GM12892 (cell line): Measurements from ENCODE around the gene KIF6.

Experiments used
- DNase-seq: peaks from one replicate; pipeline ENCODE4 v3.0.0; 2011; ENCODE audit not compliant: insufficient read length
- FAIRE-seq: peaks from 2 replicates; lab custom pipeline; 2011; peaks lifted over from hg19 to GRCh38; lab: Jason Lieb, UNC
- POLR2A ChIP-seq: IDR thresholded peaks from 2 replicates; pipeline ENCODE4 v1.6.1; 2011; ENCODE audit warnings: low read depth, low read length, control low read depth
- POLR2AphosphoS5 ChIP-seq: IDR thresholded peaks from 2 replicates; pipeline ENCODE4 v1.6.1; 2011; ENCODE audit warnings: low read depth, low read length, control low read depth
- TAF1 ChIP-seq: IDR thresholded peaks from 2 replicates; pipeline ENCODE4 v1.6.1; 2011; ENCODE audit warnings: low read depth, mild to moderate bottlenecking, control low read depth, low read length, borderline replicate concordance

Gene KIF6

GRCh38 chr6:39654121-39654520 lies 71.1 kb downstream of the KIF6 start:
- no peak for FAIRE-seq
- TF ChIP-seq TAF1 (no peak), POLR2A (no peak), POLR2AphosphoS5 (no peak)
- DNase-seq: no peak

- DNase-seq: no peak
- TF ChIP-seq POLR2A (no peak), TAF1 (no peak), POLR2AphosphoS5 (no peak)
- FAIRE-seq: no peak
These were observed 71.6 kb downstream of the KIF6 start for GRCh38 chr6:39653612-39654011.

- TF ChIP-seq TAF1 (no peak), POLR2AphosphoS5 (no peak), POLR2A (no peak)
- DNase-seq: no peak
- FAIRE-seq: no peak
These were observed 75.2 kb downstream of the KIF6 start for GRCh38 chr6:39649996-39650395.

GRCh38 chr6:39646751-39647420 lies 78.3 kb downstream of the KIF6 start:
- DNase-seq (no peak), FAIRE-seq (no peak)
- TF ChIP-seq POLR2AphosphoS5 (no peak), TAF1 (no peak), POLR2A (no peak)

GRCh38 chr6:39642270-39642669 lies 82.9 kb downstream of the KIF6 start:
- TF ChIP-seq POLR2A: no peak
- DNase-seq (no peak), FAIRE-seq (no peak)

- DNase-seq: no peak
- TF ChIP-seq POLR2AphosphoS5: no peak
- FAIRE-seq: no peak
These were observed 86.9 kb downstream of the KIF6 start for GRCh38 chr6:39638126-39638822.

GRCh38 chr6:39634646-39635341 lies 90.4 kb downstream of the KIF6 start:
- FAIRE-seq: no peak
- TF ChIP-seq POLR2AphosphoS5 (no peak), TAF1 (no peak), POLR2A (no peak)

GRCh38 chr6:39625209-39625608 lies 100.0 kb downstream of the KIF6 start:
- DNase-seq (no peak), FAIRE-seq (no peak)
- TF ChIP-seq POLR2A: no peak
- no peak for TF ChIP-seq POLR2AphosphoS5
- no peak for TF ChIP-seq TAF1

More at GRCh38 chr6:39634646-39635341, 90.4 kb downstream of the KIF6 start:
- no peak for DNase-seq

- DNase-seq: no peak
- TF ChIP-seq POLR2AphosphoS5 (no peak), TAF1 (no peak), POLR2A (no peak)
- FAIRE-seq: no peak
These were observed 101.5 kb downstream of the KIF6 start for GRCh38 chr6:39623750-39624149.

GRCh38 chr6:39617520-39617919 lies 107.7 kb downstream of the KIF6 start:
- TF ChIP-seq TAF1 (no peak), POLR2A (no peak), POLR2AphosphoS5 (no peak)
- FAIRE-seq (no peak), DNase-seq (no peak)

- TF ChIP-seq POLR2AphosphoS5 (no peak), TAF1 (no peak), POLR2A (no peak)
- FAIRE-seq (no peak), DNase-seq (no peak)
These were observed 108.2 kb downstream of the KIF6 start for GRCh38 chr6:39617026-39617425.

- DNase-seq (no peak), FAIRE-seq (no peak)
- TF ChIP-seq TAF1: no peak
- no peak for TF ChIP-seq POLR2A
- no peak for TF ChIP-seq POLR2AphosphoS5
These were observed 109.6 kb downstream of the KIF6 start for GRCh38 chr6:39615622-39616021.
